ENCODE results near the gene GZMA.
A peak's percentile ranks its signal among the peaks of the same experiment; 100 is the strongest.
"Not testable (repeated sequence)": the region's sequence is repeated elsewhere in the genome, so short reads cannot be mapped to it uniquely, and the experiment has no call there.

Gene GZMA

DNA sequence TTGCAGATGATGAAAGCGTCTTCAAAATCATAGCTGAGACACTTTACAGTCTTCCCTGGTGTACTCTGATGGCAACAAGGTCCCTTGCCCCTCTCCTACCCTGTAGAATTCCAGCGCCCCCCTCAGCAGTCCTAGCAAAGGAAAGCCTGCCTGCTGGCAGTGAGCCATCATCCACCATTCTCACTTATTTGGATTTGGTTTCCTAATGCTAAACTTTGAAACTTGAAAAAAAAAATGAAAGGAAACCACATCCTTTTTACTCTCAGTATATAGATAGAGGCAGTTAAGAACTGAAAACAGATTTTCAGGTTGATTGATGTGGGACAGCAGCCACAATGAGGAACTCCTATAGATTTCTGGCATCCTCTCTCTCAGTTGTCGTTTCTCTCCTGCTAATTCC, at the start of gene GZMA:
GZMA (plus strand) TSS at position 299 of the 400 bp plus-strand sequence; CDS start at position 336, 37 bp downstream.
- DNase-seq, result no peak

GRCh38 chr5:55055183-55055582, 47.3 kb upstream of the GZMA start:
- DNase-seq, result no peak

DNA sequence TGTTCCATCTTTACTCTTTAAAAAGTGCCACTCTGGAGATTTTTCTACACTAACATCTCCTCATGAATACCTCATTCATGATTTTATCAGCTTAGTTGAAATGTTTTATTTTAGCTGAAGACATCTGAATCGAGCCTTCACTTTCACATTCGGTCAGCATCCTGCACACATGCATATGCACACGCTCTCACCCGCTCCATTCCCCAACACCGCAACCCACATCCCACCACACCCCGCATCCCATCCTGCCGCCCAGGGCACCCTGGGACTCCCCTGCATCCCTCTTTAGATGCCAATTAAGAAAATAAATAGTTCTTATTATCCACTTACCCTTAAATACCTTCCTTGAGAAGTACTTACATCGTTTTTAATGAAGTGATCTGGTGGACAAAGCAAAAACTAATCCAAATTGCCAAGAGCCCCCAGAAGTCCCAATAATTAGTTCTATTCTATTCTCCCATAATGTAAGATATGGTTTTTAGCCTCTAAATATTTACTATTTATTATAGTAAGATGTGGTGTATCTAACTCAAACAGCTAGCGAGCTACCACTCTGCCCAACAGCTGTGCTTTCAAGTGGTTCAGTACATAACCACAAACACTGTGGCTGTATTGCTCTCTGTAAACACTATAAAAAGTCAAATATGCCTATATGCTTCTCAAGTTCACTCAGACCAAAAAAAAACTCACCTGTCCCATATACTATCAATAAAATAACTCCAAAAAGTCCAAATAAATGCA, 40.2 kb upstream of the GZMA start:
- DNase-seq, result peak in 2 of 3 experiments; percentile 39 to 58

DNA sequence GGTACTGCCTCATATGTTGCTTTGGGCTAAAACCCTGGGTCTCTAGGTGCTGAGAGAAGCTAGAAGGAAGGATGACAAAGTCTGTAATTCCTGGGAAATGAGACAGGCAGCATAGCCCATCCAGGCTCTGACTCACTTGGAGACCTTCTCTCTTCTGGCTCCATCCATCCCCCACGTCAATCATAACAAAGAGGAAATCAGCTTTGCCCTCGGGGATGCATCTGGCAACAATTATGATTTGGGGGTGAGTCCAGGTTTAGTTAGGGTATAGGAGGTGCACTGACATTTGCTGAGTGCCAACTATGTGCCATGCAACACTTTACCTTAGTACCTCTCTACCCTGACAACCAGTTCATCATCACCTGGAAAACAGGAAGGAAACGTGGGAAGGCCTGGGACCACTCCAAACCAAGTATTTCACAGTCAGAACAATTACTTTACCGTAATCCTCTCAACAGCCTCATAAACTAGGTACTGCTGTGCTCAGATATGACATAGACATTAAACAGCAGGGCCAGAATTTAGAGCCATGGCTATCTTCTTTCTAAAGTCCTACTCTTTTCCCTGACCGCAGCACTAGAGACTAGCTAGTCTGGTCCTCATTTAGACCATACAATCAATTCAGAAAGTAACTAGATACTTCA, 39.1 kb upstream of the GZMA start:
- DNase-seq, result peak in 1 of 3 experiments; percentile 3

DNA sequence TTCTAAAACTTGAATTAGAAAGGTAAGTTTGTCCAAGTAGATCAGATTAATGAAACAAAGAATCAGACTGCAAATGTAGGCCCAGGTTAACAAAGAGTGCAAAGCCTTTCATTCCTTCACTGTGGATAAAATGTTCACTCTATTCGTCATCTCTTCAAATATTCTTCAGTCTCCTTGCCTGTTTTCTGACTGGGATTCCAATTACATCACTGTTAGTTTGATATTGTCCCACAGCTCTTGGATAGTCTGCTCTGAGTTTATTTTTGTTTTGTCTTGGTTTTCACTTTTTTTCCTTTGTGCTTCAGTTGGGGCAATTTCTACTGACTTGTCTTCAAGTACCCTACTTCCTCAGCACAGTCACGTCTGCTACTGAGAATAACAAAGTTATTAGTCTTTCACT, 38.5 kb upstream of the GZMA start:
- DNase-seq, result no peak

DNA sequence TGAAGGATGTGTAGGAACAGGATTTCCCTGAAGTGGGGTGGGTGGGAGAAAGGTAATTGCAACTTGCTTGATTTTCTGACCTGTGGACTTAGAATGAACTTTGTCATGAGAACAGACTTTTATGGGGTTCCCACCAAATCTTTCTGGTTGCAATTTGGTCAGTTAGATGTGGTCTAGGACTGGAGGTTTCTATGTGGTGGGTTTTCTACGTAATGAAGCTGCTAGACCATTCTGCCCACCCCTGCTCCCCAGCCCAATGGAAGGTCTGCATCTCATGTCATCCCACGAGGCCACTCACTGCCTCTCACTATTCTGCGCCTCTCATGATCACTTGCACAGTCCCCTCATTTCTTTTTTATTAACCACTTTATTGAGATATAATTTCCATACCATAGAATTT, 37.9 kb upstream of the GZMA start:
- no peak for DNase-seq

GRCh38 chr5:55066277-55066676, 36.2 kb upstream of the GZMA start:
- DNase-seq, result no peak

GRCh38 chr5:55070968-55071367, 31.5 kb upstream of the GZMA start:
- no peak for DNase-seq

DNA sequence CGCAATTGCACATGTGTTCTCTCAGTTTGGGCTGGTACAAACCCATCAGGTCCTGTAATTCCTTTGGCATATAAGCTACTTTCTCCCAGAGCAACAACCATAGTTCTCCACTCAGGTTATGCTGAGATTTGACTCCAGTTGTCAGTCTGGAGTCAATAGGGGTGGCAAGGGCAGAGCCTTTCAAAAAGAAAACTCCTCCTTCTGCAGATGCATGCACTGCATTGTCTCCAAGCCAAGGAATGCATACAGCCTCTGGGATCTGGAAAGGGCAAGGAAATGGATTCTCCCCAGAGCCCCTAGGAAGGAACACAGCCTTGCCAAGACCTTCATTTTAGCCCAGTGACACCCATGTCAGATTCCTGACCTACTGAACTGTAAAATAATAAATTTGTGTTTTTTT, 31.0 kb upstream of the GZMA start:
- no peak for DNase-seq

DNA sequence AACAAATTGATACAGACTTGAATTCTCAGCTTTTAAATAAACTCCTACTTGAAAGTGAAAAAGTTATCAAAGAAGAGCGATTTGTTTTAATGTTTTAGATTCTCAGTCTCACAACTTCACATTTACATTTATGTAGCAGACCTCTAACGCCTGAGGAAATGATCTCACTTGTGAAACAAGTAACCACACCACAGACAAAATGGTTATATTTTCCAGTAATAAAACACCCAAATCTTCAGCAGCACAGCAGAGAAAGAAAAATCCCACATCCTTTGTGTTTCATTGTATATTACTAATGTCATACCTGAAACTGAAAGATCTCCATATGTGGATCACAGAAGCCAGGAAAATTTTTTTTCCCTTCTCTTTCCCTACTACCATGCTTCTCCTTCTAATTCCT, 29.8 kb upstream of the GZMA start:
- DNase-seq, result no peak

DNA sequence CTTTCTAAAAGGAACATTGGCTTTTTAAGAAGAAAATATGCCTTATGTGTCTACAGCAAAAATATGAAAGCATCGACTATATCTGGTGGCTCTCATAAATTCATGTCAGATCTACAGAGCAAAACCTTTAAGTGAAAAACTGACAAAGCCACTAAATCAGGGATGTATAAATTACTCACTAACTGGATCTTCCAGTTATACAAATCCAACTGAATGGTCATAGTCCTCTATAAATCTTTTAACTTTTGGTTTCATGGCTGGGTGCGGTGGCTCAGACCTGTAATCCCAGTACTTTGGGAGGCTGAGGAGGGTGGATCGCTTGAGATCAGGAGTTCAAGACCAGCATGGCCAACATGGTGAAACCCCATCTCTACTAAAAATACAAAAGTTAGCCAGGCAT, 29.2 kb upstream of the GZMA start:
- DNase-seq, result no peak

GRCh38 chr5:55081541-55081940, 20.9 kb upstream of the GZMA start:
- no peak for DNase-seq

GRCh38 chr5:55089301-55089700, 13.1 kb upstream of the GZMA start:
- not testable (repeated sequence) for DNase-seq

- not testable (repeated sequence) for DNase-seq
Measured at GRCh38 chr5:55091011-55091410, 11.4 kb upstream of the GZMA start.

DNA sequence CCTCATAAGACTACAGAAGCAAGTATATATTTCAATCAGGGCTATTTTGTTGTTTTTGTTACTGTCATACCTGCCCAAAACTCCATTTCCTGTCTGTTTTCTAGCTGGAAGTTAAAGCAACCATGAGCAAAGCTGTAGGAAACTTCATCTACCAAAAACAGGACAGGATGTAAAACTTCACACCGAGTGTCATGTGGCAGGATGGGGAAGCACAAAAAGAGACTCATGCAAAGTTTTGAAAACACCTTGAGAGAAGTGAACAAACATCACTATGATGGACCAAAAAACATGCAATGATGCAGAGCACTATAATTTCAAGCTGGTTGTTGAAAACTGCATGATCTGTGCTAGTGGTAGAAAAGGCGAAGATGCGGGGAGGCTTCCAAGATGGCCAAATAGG, 6.3 kb upstream of the GZMA start:
- DNase-seq, result no peak

GRCh38 chr5:55096861-55097260, 5.6 kb upstream of the GZMA start:
- DNase-seq, result peak in 1 of 3 experiments; percentile 80

DNA sequence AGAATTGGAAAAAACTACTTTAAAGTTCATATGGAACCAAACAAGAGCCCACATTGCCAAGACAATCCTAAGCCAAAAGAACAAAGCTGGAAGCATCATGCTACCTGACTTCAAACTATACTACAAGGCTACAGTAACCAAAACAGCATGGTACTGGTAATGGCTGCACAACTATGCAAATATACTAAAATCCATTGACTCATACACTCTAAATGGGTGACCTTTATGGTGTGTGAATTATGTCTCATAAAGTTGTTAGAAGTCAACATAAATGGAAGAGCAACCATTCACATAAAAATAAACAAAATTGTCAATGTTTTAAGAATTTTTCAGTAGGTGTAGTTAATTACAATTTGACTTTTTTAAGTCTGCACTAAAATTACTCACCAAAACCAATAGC, 1.3 kb upstream of the GZMA start:
- DNase-seq, result not testable (repeated sequence)

- DNase-seq, result no peak
Measured at GRCh38 chr5:55101556-55102276, 730 bp upstream of the GZMA start.

DNA sequence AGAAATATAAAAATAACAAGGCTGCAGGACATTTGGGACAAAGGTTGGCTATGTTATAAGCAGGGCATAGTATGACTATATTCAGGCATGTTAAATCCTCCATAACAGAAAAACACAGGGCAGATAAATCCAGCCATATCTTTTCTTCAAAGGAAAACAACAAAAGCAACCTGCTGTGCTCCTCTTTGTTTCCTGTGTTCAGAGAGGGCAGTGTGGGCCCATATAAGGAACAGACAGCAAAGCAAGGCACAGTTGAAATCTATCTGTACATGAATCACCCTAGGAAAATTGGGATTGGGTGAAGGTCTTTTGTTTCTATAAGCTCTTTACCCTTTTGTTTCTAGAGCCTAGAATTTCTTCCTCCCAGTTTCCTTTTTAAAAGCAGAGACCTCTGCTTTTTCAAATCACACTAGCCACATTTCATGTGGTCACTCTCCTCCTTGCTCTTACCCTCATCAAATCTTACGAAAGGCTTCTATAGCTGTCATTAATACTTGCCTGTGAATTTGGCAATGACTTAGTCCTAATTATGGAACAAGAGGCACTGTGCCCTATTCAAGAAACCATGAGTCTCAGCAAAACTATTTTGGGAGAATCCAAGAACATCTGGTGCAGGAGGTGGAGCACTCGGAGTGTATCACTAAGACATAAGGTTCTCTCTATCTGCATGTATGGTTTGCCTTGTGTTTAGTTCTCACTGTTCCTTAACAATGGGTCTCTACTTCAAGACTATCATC, 1.8 kb downstream of the GZMA start:
- DNase-seq, result no peak

- no peak for DNase-seq
Measured at GRCh38 chr5:55104946-55105701, 2.7 kb downstream of the GZMA start.

GRCh38 chr5:55105976-55106375, 3.5 kb downstream of the GZMA start:
- not testable (repeated sequence) for DNase-seq

- no peak for DNase-seq
Measured at GRCh38 chr5:55108661-55109060, 6.2 kb downstream of the GZMA start.

Data from NCI-H1417 (cell line).